Astrocyte (in vitro differentiated cells and primary cell): ENCODE data around the gene HMGCL. TPM values are rescaled to one million over a fixed set of nuclear protein-coding genes. Genes with fewer than 3 reads are reported as not detected.
A peak's percentile ranks its signal among the peaks of the same experiment; 100 is the strongest.

Experiments
- DNase-seq: peaks from one replicate; pipeline ENCODE4 v3.0.0-alpha.2; 2010; ENCODE audit warnings: low read depth
- FAIRE-seq: peaks from 2 replicates; lab custom pipeline; 2011; peaks lifted over from hg19 to GRCh38; lab: Jason Lieb, UNC
- H2AFZ ChIP-seq: 2 replicates; pipeline ENCODE4 v1.6.0; 2012; ENCODE audit warnings: low read depth, low read length, inconsistent platforms
- H3K27ac ChIP-seq: 2 replicates; pipeline ENCODE4 v1.5.1; 2011; ENCODE audit warnings: low read depth, low read length, inconsistent platforms
- H3K27me3 ChIP-seq: 2 replicates; pipeline ENCODE4 v1.6.0; 2011; ENCODE audit warnings: low read length, inconsistent platforms; ENCODE audit not compliant: insufficient read depth
- H3K36me3 ChIP-seq: 2 replicates; pipeline ENCODE4 v1.5.1; 2011; ENCODE audit warnings: low read length, inconsistent platforms; ENCODE audit not compliant: insufficient read depth
- H3K4me1 ChIP-seq: 2 replicates; pipeline ENCODE4 v1.5.1; 2011; ENCODE audit warnings: low read length, inconsistent platforms; ENCODE audit not compliant: insufficient read depth
- H3K4me2 ChIP-seq: 2 replicates; pipeline ENCODE4 v1.6.0; 2012; ENCODE audit warnings: low read length, inconsistent platforms
- H3K4me3 ChIP-seq: 2 replicates; pipeline ENCODE4 v1.5.1; 2011; ENCODE audit warnings: low read depth, mild to moderate bottlenecking, low read length, inconsistent platforms; ENCODE audit not compliant: insufficient read depth
- H3K79me2 ChIP-seq: 2 replicates; pipeline ENCODE4 v1.6.0; 2012; ENCODE audit warnings: mild to moderate bottlenecking, low read length, inconsistent platforms; ENCODE audit not compliant: insufficient read depth
- H3K9ac ChIP-seq: 2 replicates; pipeline ENCODE4 v1.6.0; 2012; ENCODE audit warnings: mild to moderate bottlenecking, low read length, inconsistent platforms
- H3K9me3 ChIP-seq: 2 replicates; pipeline ENCODE4 v1.5.1; 2012; ENCODE audit warnings: low read depth, mild to moderate bottlenecking, low read length, inconsistent platforms; ENCODE audit not compliant: insufficient read depth
- H4K20me1 ChIP-seq: 2 replicates; pipeline ENCODE4 v1.6.0; 2012; ENCODE audit warnings: low read length, inconsistent platforms; ENCODE audit not compliant: insufficient read depth
- H3K27ac Mint-ChIP-seq: one replicate; pipeline ENCODE4 v1.8.0; 2021; ENCODE audit warnings: mild to moderate bottlenecking, mixed read lengths; ENCODE audit not compliant: unreplicated experiment
- H3K27me3 Mint-ChIP-seq: one replicate; pipeline ENCODE4 v1.8.0; 2021; ENCODE audit warnings: low read depth, mixed read lengths; ENCODE audit not compliant: unreplicated experiment
- H3K36me3 Mint-ChIP-seq: one replicate; pipeline ENCODE4 v1.8.0; 2021; ENCODE audit warnings: low read depth, mixed read lengths; ENCODE audit not compliant: unreplicated experiment
- H3K4me1 Mint-ChIP-seq: one replicate; pipeline ENCODE4 v1.8.0; 2021; ENCODE audit warnings: low read depth, mixed read lengths; ENCODE audit not compliant: unreplicated experiment
- H3K4me3 Mint-ChIP-seq: one replicate; pipeline ENCODE4 v1.8.0; 2021; ENCODE audit warnings: mild to moderate bottlenecking, moderate library complexity, mixed read lengths; ENCODE audit not compliant: unreplicated experiment
- H3K9me3 Mint-ChIP-seq: one replicate; pipeline ENCODE4 v1.8.0; 2021; ENCODE audit warnings: mild to moderate bottlenecking, mixed read lengths; ENCODE audit not compliant: unreplicated experiment
- CTCF ChIP-seq: IDR thresholded peaks from 2 replicates; pipeline ENCODE4 v1.5.1; 2011; ENCODE audit warnings: low read depth, mild to moderate bottlenecking, inconsistent platforms, low read length, moderate library complexity; ENCODE audit not compliant: insufficient read depth
- EZH2 ChIP-seq: IDR thresholded peaks from 2 replicates; pipeline ENCODE4 v1.6.1; 2012; ENCODE audit warnings: mild to moderate bottlenecking, low read length, inconsistent platforms; ENCODE audit not compliant: insufficient read depth
- total RNA-seq: library from RNA; stranded (reverse); gene quantifications from 2 replicates; pipeline ENCODE4 v1.2.1, GENCODE V29; 2021

HMGCL gene
- total RNA-seq, 1 donor from 2014 or later: 17.1 TPM

GRCh38 chr1:23774174-23774880 lies 50.9 kb downstream of the HMGCL start:
- H3K4me3 Mint-ChIP-seq: no peak overlapping the region
- H3K36me3 Mint-ChIP-seq: no peaks in the 10 kb centered on the region
- Histone ChIP-seq H4K20me1 (peaks cover 7% of the 10 kb centered on the region), H2AFZ (no peak overlapping the region), H3K4me3 (no peak overlapping the region), H3K27me3 (no peaks in the 10 kb centered on the region), H3K4me1 (peaks cover 7% of the 10 kb centered on the region), H3K9me3 (no peaks in the 10 kb centered on the region), H3K4me2 (no peak overlapping the region), H3K27ac (no peak overlapping the region), H3K9ac (no peak overlapping the region), H3K36me3 (no peaks in the 10 kb centered on the region), H3K79me2 (peaks cover 18% of the 10 kb centered on the region)
- H3K27me3 Mint-ChIP-seq: no peaks in the 10 kb centered on the region
- peaks cover 5% of the 10 kb centered on the region for H3K4me1 Mint-ChIP-seq
- FAIRE-seq (no peak), DNase-seq (no peak)
- H3K9me3 Mint-ChIP-seq: no peaks in the 10 kb centered on the region
- H3K27ac Mint-ChIP-seq: no peak overlapping the region
- TF ChIP-seq EZH2 (no peak), CTCF (no peak)

DNA sequence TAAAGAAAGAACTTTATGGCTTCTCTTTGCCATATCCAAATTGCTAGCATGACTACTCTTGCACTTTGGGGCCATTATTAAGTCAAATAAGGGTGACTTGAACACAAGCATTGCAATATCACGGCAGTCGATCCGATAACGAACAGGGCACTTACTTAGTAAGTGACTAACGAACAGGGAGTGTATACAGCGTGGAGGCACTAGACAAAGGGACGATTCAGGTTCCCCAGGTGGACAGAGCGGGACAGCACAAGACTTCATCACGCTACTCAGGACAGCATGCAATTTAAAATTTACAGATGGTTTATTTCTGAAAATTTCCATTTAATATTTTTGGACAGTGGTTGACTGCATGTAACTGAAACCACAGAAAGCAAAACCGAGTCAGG lies 52.4 kb downstream of the HMGCL start:
- Histone ChIP-seq H3K4me1 (no peaks in the 10 kb centered on the region), H3K27ac (no peak overlapping the region), H3K9ac (no peak overlapping the region), H3K79me2 (peaks cover 5% of the 10 kb centered on the region), H3K4me2 (no peak overlapping the region), H3K9me3 (no peaks in the 10 kb centered on the region), H3K4me3 (no peak overlapping the region), H2AFZ (no peak overlapping the region), H4K20me1 (no peaks in the 10 kb centered on the region), H3K27me3 (no peaks in the 10 kb centered on the region), H3K36me3 (no peaks in the 10 kb centered on the region)
- Mint-ChIP-seq H3K4me1 (peaks cover 2% of the 10 kb centered on the region), H3K36me3 (peaks cover 3% of the 10 kb centered on the region), H3K4me3 (no peak overlapping the region), H3K27me3 (no peaks in the 10 kb centered on the region), H3K27ac (no peak overlapping the region), H3K9me3 (no peaks in the 10 kb centered on the region)
- no peak for FAIRE-seq
- DNase-seq: no peak
- TF ChIP-seq CTCF (no peak), EZH2 (no peak)

GRCh38 chr1:23772049-23772853 lies 53.0 kb downstream of the HMGCL start:
- H2AFZ ChIP-seq: no peak overlapping the region

More at GRCh38 chr1:23772049-23772853, 53.0 kb downstream of the HMGCL start:
- DNase-seq (peak; percentile 46), FAIRE-seq (no peak)
- no peak overlapping the region for H3K4me3 Mint-ChIP-seq
- Histone ChIP-seq H3K4me3 (no peak overlapping the region), H4K20me1 (no peaks in the 10 kb centered on the region), H3K27me3 (no peaks in the 10 kb centered on the region), H3K79me2 (peaks cover 2% of the 10 kb centered on the region), H3K9ac (no peak overlapping the region), H3K4me1 (no peaks in the 10 kb centered on the region), H3K27ac (no peak overlapping the region), H3K9me3 (no peaks in the 10 kb centered on the region), H3K4me2 (peak overlapping the region; percentile 24), H3K36me3 (no peaks in the 10 kb centered on the region)
- H3K27ac Mint-ChIP-seq: no peak overlapping the region
- H3K4me1 Mint-ChIP-seq: peaks cover 2% of the 10 kb centered on the region
- TF ChIP-seq CTCF (peak; percentile 95), EZH2 (no peak)
- no peaks in the 10 kb centered on the region for H3K9me3 Mint-ChIP-seq
- H3K27me3 Mint-ChIP-seq: no peaks in the 10 kb centered on the region
- peaks cover 3% of the 10 kb centered on the region for H3K36me3 Mint-ChIP-seq
